Measurements from ENCODE around the gene ELMOD2.
"Not testable (repeated sequence)": the region's sequence is repeated elsewhere in the genome, so short reads cannot be mapped to it uniquely, and the experiment has no call there.

ELMOD2 gene, protein sequence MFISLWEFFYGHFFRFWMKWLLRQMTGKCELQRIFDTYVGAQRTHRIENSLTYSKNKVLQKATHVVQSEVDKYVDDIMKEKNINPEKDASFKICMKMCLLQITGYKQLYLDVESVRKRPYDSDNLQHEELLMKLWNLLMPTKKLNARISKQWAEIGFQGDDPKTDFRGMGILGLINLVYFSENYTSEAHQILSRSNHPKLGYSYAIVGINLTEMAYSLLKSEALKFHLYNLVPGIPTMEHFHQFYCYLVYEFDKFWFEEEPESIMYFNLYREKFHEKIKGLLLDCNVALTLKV

GRCh38 chr4:140523857-140524742, at the start of gene ELMOD2:
Gene ELMOD2, plus strand, starts transcription at chr4:140524168. Its CDS starts 1,261 bp downstream, at chr4:140525429.
- peak; percentile 95 for DNase-seq

DNA sequence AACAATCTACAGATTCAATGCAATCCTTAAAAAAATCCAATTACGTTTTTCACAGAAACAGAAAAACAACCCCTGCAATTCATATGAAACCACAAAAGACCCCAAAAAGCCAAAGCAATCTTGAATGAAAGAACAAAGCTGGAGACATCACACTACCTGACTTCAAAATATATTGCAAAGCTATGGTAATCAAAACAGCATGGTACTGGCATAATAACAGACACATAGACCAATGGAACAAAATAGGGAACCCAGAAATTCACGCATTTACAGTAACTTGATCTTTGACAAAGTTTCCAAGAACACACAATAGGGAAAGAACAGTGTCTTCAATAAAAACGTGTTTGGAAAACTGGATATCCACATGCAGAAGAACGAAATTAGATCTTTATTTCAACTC, 40.5 kb upstream of the ELMOD2 start:
- no peak for DNase-seq

- no peak for DNase-seq
Observed at GRCh38 chr4:140485939-140486338, 38.0 kb upstream of the ELMOD2 start.

- no peak for DNase-seq
Observed at GRCh38 chr4:140497405-140497746, 26.6 kb upstream of the ELMOD2 start.

- no peak for DNase-seq
Observed at GRCh38 chr4:140497747-140498636, 26.0 kb upstream of the ELMOD2 start, which contains the start of gene MGAT4D. Gene MGAT4D, minus strand, starts transcription at chr4:140498293. Its CDS starts 71 bp downstream, at chr4:140498222.

DNA sequence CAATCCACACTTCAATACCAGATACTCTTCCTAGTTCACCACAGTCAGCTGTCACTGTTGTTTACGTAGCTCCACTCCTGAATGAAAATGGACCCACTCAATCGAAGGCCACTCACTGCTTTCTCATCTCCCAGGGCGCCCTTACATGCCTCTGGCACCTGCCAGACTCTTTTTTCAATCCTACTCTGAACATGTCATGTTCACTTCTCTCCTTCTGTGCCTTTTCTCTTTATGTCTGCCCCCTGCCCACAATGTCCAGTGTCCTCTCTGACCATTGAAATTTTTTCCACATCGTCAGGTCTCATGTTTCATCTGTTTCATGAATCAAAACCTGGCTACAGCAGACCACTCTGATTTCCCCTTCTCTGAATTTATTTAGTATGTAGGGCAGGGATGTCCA, 24.6 kb upstream of the ELMOD2 start:
- DNase-seq: no peak

- DNase-seq: no peak
Observed at GRCh38 chr4:140504261-140504660, 19.7 kb upstream of the ELMOD2 start.

DNA sequence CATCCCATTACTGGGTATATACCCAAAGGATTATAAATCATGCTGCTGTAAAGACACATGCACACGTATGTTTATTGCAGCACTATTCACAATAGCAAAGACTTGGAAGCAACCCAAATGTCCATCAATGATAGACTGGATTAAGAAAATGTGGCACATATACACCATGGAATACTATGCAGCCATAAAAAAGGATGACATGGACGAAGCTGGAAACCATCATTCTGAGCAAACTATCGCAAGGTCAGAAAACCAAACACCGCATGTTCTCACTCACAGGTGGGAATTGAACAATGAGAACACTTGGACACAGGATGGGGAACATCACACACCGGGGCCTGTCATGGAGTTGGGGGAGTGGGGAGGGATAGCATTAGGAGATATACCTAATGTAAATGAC, 10.2 kb upstream of the ELMOD2 start:
- not testable (repeated sequence) for DNase-seq

DNA sequence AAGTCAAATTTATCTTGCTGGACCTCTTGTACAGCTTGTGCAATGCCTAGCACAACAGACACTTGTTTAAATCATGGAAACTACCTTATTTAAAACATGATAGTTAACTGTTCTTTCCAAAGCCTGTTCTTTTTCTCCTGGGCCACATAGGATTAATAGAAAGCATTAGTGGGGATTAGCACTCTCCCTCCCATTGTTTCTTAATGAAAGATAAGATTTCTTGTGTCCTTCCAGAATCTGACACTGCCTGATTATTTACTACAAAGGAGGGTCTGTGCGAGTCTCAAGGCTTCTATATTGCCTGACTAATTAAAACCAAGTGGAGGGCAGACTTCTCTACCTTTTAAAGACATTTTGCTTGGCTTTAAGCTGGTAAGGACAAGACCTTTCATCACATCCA, 8.5 kb upstream of the ELMOD2 start:
- no peak for DNase-seq

- DNase-seq: no peak
Observed at GRCh38 chr4:140523370-140523856, 555 bp upstream of the ELMOD2 start.

- DNase-seq: no peak
Observed at GRCh38 chr4:140529434-140529833, 5.5 kb downstream of the ELMOD2 start.

- no peak for DNase-seq
Observed at GRCh38 chr4:140533951-140534480, 10.0 kb downstream of the ELMOD2 start.

GRCh38 chr4:140556372-140557085, 32.6 kb downstream of the ELMOD2 start:
- DNase-seq: no peak

GRCh38 chr4:140557831-140558435, 34.0 kb downstream of the ELMOD2 start:
- DNase-seq: no peak

DNA sequence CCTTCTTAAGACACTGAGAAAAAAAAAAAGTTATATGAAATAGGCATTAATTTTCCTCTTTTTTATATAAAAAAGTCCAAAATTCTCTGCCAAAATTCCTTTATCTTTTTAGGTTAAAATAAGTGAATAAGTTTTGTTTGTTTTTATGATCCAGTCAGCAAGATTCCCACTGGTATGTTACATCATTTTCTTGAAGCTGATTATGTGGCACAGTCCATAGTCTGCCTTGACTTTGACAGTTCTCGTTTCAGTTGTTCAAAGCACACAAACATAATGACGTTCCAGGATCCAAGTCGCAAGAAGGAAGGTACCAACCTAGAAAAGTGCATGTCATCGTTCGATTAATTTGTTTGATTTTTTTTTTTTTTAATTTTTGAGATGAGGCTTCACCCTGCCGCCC, 35.7 kb downstream of the ELMOD2 start:
- DNase-seq: no peak

GRCh38 chr4:140568507-140569306, 44.7 kb downstream of the ELMOD2 start, which contains the start of gene UCP1:
Gene UCP1, minus strand, starts transcription at chr4:140568961. Its CDS starts 232 bp downstream, at chr4:140568729.
- no peak for DNase-seq

DNA sequence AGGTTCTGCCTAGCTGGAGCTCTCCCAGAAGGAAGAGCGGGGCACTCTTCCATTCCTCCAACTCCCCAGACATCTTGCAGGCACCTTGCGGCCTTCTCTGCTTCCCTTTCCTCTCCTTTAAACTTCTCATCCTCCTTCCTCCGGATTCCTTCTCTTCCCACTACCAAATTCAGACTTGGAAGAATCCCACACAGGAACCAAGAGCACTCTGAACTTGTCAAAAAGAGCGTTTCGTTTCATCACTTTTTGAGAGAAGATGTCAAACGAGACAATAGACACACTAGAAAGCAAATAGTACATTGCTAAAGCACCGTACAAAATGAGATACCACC, 45.3 kb downstream of the ELMOD2 start:
- no peak for DNase-seq

DNA sequence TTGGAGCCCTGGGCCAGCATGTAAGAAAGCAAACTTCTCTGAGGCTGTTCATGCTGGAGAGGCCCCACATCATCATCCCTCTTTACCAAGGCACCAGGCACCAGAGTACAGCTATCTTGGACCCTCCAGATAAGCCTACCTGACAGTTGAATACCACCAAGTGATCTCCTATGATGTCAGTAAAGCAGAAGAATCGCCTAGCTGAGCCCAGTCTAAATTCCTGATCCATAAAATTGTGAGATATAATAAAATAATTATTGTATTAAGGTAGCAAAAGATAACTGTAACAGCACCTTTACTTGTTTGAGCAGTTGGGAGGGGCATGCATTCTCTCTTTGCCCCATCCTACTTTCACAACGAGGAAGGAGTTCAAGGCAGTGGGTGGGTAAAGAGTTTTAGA, 47.7 kb downstream of the ELMOD2 start:
- DNase-seq: no peak

DNA sequence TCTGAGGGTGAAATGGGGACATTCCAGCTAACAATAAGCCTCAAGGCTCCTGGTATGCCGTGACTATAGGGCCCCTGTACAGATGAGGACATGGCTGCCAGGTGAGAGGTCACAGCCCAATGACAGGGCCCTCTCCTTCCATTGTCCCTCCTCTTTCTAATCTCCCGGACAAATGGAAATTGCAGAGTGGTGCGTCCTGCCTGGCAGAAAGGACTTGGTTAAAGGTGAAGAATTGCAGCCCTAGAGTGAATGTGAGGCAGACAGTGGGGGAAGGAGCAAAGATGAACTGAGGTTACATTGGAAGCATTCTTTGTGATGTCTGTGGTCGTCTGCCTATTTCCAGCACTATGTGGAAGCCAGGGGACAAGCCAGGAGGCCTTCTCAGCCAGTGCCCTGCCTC, 51.5 kb downstream of the ELMOD2 start:
- DNase-seq: no peak

GRCh38 chr4:140579278-140579677, 55.3 kb downstream of the ELMOD2 start:
- DNase-seq: no peak

- DNase-seq: no peak
Observed at GRCh38 chr4:140581078-140581477, 57.1 kb downstream of the ELMOD2 start.
